AG04450 (cell line): ENCODE measurements around the gene TAF4. TPM values are rescaled to one million over a fixed set of nuclear protein-coding genes. Genes with fewer than 3 reads are reported as not detected.

Source experiments
- CTCF ChIA-PET: fragments of 300-600, 350-600 bp; formaldehyde crosslinking; extraction: SDS; loops from one replicate; lab custom pipeline; 2022; ENCODE audit warnings: antibody characterized with exemption, inconsistent platforms; lab: Charles Lee
- POLR2A ChIA-PET: fragments of 350-600 bp; formaldehyde crosslinking; extraction: SDS; loops from one replicate; lab custom pipeline; 2021; ENCODE audit warnings: antibody characterized with exemption, inconsistent platforms; lab: Yijun Ruan, JAX
- DNase-seq: peaks from one replicate; pipeline ENCODE4 v3.0.0-alpha.2; 2011; ENCODE audit warnings: low read depth, low spot score
- H3K27ac ChIP-seq: one replicate; pipeline ENCODE4 v1.5.1; 2012; ENCODE audit warnings: low read depth, low read length, control low read depth
- H3K27me3 ChIP-seq: one replicate; pipeline ENCODE4 v1.6.0; 2012; ENCODE audit warnings: low read length; ENCODE audit not compliant: control insufficient read depth, insufficient read depth
- H3K4me3 ChIP-seq: 2 replicates; pipeline ENCODE4 v1.5.1; 2011; ENCODE audit warnings: mild to moderate bottlenecking, low read depth, low read length, control low read depth
- H3K9me3 ChIP-seq: 2 replicates; pipeline ENCODE4 v1.5.1; 2012; ENCODE audit warnings: low read length; ENCODE audit not compliant: control insufficient read depth, insufficient read depth
- polyA plus RNA-seq: library from polyadenylated mRNA; depleted of rRNA; stranded (reverse); fragments of >200 nt; gene quantifications from 2 replicates; pipeline ENCODE4 v1.2.3, GENCODE V29; 2011
- TF ChIP-seq, protein P1 (sequence below): IDR thresholded peaks from 2 replicates; pipeline ENCODE4 v1.5.1; 2011; ENCODE audit warnings: low read depth, low read length, control low read depth, inconsistent platforms

TAF4 gene
- polyA plus RNA-seq, 1 experiment, result 2.7 TPM

DNA sequence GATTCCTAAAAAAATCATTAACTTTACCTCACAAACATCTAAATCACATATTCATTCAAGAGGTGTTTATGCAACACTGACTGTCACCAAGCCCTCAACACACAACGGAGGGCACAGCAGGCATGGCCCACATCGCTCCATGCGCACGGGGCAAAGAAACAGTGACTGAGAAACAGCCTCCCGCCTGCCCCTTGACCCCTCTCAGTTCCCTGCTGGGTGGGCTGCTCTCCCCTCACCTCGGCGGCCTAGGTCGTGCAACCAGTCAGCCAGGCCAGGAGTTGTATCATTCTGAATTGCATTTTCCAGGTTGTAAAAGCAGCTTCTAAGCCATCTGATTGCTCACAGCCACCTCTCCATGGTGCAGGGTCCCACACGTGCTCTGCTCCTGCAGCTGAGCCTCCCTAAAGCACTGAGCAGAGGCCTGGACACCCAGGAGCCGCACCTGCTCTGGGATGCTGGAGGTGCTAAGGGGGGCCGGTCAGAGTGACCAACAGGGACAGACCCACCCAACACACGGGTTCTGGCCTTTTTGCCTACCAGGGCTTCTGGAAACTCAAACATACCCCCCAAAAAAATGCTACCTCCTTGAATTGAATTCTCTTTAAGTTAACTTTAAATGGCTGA, 37.9 kb downstream of the TAF4 start:
- no peak for DNase-seq
- Histone ChIP-seq H3K9me3 (peaks cover 5% of the 10 kb centered on the region; the same call in 1 of the 2 replicates), H3K27ac (no peak overlapping the region), H3K4me3 (no peak overlapping the region), H3K27me3 (no peaks in the 10 kb centered on the region)
- ChIA-PET CTCF (no interaction called here), POLR2A (no interaction called here)
- TF ChIP-seq, protein P1, sequence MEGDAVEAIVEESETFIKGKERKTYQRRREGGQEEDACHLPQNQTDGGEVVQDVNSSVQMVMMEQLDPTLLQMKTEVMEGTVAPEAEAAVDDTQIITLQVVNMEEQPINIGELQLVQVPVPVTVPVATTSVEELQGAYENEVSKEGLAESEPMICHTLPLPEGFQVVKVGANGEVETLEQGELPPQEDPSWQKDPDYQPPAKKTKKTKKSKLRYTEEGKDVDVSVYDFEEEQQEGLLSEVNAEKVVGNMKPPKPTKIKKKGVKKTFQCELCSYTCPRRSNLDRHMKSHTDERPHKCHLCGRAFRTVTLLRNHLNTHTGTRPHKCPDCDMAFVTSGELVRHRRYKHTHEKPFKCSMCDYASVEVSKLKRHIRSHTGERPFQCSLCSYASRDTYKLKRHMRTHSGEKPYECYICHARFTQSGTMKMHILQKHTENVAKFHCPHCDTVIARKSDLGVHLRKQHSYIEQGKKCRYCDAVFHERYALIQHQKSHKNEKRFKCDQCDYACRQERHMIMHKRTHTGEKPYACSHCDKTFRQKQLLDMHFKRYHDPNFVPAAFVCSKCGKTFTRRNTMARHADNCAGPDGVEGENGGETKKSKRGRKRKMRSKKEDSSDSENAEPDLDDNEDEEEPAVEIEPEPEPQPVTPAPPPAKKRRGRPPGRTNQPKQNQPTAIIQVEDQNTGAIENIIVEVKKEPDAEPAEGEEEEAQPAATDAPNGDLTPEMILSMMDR, result no peak

DNA sequence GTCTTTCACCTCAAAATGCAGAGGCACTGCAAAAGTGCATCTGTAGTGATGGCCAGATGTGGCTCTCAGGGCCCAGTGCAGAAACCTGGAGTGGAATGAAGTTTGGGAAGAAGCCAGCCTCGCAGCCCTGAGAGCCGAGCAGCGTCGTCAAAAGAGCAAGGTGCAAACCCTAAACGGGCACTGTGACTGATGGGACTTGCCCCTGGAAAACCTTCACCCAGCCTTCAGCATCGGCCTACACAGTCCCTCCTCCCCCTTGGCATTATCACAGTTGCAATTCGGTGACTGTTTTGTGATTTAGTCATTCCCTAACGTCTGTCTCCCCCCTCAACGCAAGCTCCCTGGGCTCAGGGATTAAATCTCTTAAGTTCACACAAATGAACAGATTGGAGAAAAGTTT, 38.6 kb downstream of the TAF4 start:
- H3K27ac ChIP-seq, result no peak overlapping the region
- ChIA-PET POLR2A (no interaction called here), CTCF (interaction anchor here (0.5 to 2.5 kb wide), 5 partner anchors 8 to 129 kb away, joined by 3 to 14 read pairs (median 4); no protein-coding TSS in a partner anchor)
- TF ChIP-seq, protein P1, result no peak
- no peak for DNase-seq
- no peaks in the 10 kb centered on the region for H3K27me3 ChIP-seq
- no peak overlapping the region for H3K4me3 ChIP-seq
- H3K9me3 ChIP-seq, result peaks cover 5% of the 10 kb centered on the region; the same call in 1 of the 2 replicates

DNA sequence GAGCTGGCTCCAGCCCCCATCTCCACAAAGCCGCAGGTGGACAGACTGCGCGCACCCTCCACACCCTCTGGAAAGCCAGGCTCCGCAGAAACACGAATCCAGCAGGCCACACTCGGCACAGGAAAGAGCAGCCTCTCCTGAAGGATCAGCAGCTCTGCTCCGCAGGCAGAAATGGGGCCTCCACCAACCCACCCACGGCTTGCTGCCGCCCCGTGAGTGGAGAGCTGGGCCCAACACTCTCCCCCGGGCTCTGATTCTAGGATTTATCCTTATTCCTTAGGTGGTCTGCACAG, 39.2 kb downstream of the TAF4 start:
- no peak for DNase-seq
- TF ChIP-seq, protein P1, result no peak
- no peaks in the 10 kb centered on the region for H3K27me3 ChIP-seq
- H3K4me3 ChIP-seq, result no peak overlapping the region
- ChIA-PET POLR2A (interaction anchor here (0.6 to 1.0 kb wide), 2 partner anchors 40 to 107 kb away, joined by 3 to 5 read pairs; partner anchors contain the start of gene TAF4), CTCF (interaction anchor here (0.6 to 2.5 kb wide), 9 partner anchors 9 to 130 kb away, joined by 3 to 14 read pairs (median 4); no protein-coding TSS in a partner anchor)
- H3K9me3 ChIP-seq, result peaks cover 5% of the 10 kb centered on the region; the same call in 1 of the 2 replicates
- no peak overlapping the region for H3K27ac ChIP-seq

DNA sequence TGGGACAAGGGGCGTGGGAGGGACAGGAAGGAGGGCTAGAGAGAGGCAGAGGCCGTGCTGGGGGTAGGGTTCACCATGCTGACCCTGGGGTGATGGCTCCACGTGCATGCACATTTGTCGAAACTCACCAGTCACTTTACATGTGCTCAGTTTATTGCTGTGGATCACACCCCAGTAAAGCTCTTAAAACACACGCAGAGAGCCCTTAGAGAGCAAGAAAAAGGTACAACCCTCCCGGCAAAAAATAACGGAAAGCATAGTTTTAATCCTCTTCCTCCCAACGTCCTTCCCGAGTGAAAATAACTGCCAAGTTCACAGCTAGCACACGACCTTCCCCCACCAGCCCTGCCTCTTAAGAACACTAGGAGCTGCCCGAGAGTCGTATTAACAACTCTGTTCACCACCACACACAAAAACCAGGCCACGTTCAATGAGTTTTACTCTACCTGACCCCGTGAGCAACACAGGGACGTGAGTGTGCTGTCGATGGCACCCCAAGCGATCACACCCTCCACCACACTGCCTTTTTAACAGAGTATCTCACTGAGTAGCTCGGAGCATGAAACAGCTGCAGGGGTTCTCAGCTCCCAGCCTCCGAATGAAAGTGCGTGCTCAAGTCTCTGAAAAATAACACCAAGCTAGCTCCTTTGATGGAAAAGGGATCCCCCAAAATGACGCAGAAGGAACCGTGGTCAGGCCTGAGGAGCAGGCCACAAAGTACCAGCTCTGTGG, 39.7 kb downstream of the TAF4 start:
- CTCF ChIA-PET, result interaction anchor here (0.6 to 2.5 kb wide), 10 partner anchors 9 to 130 kb away, joined by 3 to 14 read pairs (median 4); no protein-coding TSS in a partner anchor
- POLR2A ChIA-PET, result interaction anchor here (0.6 to 1.0 kb wide), 2 partner anchors 40 to 108 kb away, joined by 3 to 5 read pairs; partner anchors contain the start of gene TAF4
- no peaks in the 10 kb centered on the region for H3K27me3 ChIP-seq
- H3K27ac ChIP-seq, result no peak overlapping the region
- peaks cover 5% of the 10 kb centered on the region; the same call in 1 of the 2 replicates for H3K9me3 ChIP-seq
- no peak overlapping the region for H3K4me3 ChIP-seq
- TF ChIP-seq, protein P1, result peak; percentile 78
- DNase-seq, result peak; percentile 20
